AG10803 (cell line): Measurements from ENCODE around the gene DIPK1B.
"Not testable (repeated sequence)": the region's sequence is repeated elsewhere in the genome, so short reads cannot be mapped to it uniquely, and the experiment has no call there.

Source experiments
- DNase-seq: peaks from one replicate; pipeline ENCODE4 v3.0.0; 2010; ENCODE audit warnings: low read depth
- H3K4me3 ChIP-seq: 2 replicates; pipeline ENCODE4 v1.5.1; 2011; ENCODE audit warnings: mild to moderate bottlenecking, low read length, control low read depth
- TF ChIP-seq, protein P1 (sequence below): conservative IDR thresholded peaks from 2 replicates; pipeline ENCODE4 v1.5.1; 2011; ENCODE audit warnings: mild to moderate bottlenecking, low read length, control low read depth, inconsistent platforms

Gene DIPK1B

DNA sequence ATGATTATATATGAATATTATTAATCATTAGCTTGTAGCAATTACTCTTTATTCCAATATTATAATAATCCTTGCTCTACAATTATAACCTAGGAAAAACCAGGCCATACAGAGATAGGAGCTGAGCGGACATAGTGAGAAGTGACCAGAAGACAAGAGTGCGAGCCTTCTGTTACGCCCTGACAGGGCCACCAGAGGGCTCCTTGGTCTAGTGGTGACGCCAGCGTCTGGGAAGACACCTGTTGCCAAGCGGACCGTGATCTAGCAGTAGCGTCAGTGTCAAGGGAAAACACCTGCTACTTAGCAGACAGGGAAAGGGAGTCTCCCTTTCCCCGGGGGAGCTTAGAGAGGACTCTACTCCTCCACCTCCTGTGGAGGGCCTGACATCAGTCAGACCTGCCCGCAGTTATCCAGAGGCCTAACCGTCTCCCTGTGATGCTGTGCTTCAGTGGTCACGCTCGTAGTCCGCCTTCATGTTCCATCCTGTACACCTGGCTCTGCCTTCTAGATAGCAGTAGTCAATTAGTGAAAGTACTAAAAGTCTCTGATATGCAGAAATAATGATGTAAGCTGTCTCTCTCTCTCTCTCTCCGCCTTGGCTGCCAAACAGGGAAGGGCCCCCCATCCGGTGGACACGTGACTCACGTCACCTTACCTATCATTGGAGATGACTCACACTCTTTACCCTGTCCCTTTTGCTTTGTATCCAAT lies 54.2 kb downstream of the DIPK1B start:
- TF ChIP-seq, protein P1, sequence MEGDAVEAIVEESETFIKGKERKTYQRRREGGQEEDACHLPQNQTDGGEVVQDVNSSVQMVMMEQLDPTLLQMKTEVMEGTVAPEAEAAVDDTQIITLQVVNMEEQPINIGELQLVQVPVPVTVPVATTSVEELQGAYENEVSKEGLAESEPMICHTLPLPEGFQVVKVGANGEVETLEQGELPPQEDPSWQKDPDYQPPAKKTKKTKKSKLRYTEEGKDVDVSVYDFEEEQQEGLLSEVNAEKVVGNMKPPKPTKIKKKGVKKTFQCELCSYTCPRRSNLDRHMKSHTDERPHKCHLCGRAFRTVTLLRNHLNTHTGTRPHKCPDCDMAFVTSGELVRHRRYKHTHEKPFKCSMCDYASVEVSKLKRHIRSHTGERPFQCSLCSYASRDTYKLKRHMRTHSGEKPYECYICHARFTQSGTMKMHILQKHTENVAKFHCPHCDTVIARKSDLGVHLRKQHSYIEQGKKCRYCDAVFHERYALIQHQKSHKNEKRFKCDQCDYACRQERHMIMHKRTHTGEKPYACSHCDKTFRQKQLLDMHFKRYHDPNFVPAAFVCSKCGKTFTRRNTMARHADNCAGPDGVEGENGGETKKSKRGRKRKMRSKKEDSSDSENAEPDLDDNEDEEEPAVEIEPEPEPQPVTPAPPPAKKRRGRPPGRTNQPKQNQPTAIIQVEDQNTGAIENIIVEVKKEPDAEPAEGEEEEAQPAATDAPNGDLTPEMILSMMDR, result peak; percentile 31; the same call in 1 of the 2 replicates
- DNase-seq, result peak; percentile 34
- H3K4me3 ChIP-seq, result not testable (repeated sequence)

DNA sequence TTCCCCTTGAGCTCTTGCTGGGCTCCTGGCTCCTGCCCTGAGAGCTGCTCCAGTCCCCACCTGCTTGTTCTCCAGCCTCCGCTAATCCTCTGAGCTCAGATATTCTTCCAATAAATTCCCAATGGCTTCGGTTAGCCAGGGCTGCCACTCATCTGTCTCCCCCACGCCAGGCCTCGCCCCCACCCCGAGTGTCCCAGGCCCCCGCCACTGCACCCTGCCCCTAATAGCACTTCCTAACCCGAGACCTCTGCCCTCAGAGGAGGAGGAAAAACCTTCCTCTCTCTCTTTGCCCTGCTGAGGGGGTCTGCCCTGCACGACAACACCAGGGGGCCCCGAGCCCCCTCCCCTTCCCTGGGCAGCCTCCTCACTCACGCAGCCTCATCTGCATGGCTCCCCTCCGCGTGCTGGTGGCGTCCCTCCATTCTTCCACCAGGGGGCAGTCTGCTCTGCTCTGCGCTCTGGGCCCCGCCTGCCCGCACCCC lies 57.4 kb downstream of the DIPK1B start:
- TF ChIP-seq, protein P1, result peak; percentile 44
- DNase-seq, result no peak
- no peak overlapping the region for H3K4me3 ChIP-seq

- TF ChIP-seq, protein P1, result no peak
- no peak overlapping the region for H3K4me3 ChIP-seq
- DNase-seq, result no peak
These were observed 59.6 kb downstream of the DIPK1B start for GRCh38 chr9:136771907-136772415.

DNA sequence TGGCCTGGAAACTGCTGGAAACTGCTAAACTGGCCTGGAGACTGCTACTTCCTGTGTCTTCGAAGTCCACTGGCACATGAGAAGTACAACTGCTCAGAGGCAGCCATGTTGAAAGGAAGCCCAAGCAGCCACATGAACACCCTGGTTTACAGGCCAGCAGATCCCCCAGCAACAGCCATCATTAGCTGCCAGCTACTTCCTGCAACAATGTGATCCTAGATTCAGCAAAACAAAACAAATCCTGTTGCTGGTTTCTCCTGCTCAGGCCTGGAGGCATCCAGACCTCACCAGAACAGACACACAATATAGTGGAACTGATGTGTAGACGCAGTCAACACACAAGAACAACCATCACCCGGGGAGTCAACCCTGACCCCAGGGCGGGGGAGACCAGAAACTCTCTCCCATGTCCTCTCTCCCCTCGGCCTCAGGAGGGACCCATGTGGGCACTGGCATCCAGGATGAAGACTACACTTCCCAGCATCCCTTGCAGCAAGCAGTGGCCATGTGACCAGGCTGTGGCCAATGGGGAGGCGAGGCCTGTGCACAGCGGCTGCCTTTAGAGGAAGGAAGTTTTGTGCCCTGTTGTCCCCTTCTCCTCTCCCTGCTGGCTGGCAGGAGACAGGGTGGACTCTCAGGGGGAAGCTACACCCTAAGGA lies 61.1 kb downstream of the DIPK1B start:
- DNase-seq, result no peak
- TF ChIP-seq, protein P1, result no peak
- H3K4me3 ChIP-seq, result no peak overlapping the region
